Gastroesophageal sphincter (tissue), 4 donors: ENCODE results near the gene XYLB. TPM values are rescaled to one million over a fixed set of nuclear protein-coding genes. Genes with fewer than 3 reads are reported as not detected.
A peak's percentile ranks its signal among the peaks of the same experiment; 100 is the strongest.

Source experiments
- ATAC-seq: fragments of 150-250 bp; one replicate; pipeline ENCODE4 v1.9.1; 2016; ENCODE audit warnings: mild to moderate bottlenecking, moderate library complexity
- H3K27ac ChIP-seq, 4 donors: fragments of 200-600 bp; sonication (generic) in 3 of 4; 1 replicate in 3 of 4; 2 replicates in 1 of 4; pipeline ENCODE4 v1.5.1; 2016 to 2019
- H3K27me3 ChIP-seq: fragments of 200-600 bp; sonication (generic); one replicate; pipeline ENCODE4 v1.5.1; 2019
- H3K36me3 ChIP-seq, 2 donors: fragments of 200-600 bp; sonication (generic); one replicate each; pipeline ENCODE4 v1.5.1; 2019; ENCODE audit warnings: control low read depth in 1 of 2
- H3K4me1 ChIP-seq, 3 donors: fragments of 200-600 bp; sonication (generic); 1 replicate in 2 of 3; 2 replicates in 1 of 3; pipeline ENCODE4 v1.5.1; 2016 to 2019; ENCODE audit warnings: control low read depth in 2 of 3
- H3K4me3 ChIP-seq, 2 donors: fragments of 200-600 bp; sonication (generic); one replicate each; pipeline ENCODE4 v1.5.1; 2019; ENCODE audit warnings: mild to moderate bottlenecking in 1 of 2, moderate library complexity in 1 of 2
- H3K9me3 ChIP-seq, 3 donors: fragments of 200-600 bp; sonication (generic); one replicate each; pipeline ENCODE4 v1.5.1; 2017 to 2019; ENCODE audit warnings: control low read depth in 2 of 3
- EP300 ChIP-seq: sonication (generic); formaldehyde crosslinking; IDR thresholded peaks from one replicate; pipeline ENCODE4 v1.6.1; 2017; ENCODE audit warnings: antibody characterized with exemption, mild to moderate bottlenecking
- POLR2A ChIP-seq, 2 donors: fragments of 450-650 bp; IDR thresholded peaks; one replicate each; pipeline ENCODE4 v1.6.1; 2017; ENCODE audit warnings: antibody characterized with exemption in 2 of 2, mild to moderate bottlenecking in 2 of 2, moderate library complexity in 1 of 2
- POLR2AphosphoS5 ChIP-seq: sonication (generic); formaldehyde crosslinking; IDR thresholded peaks from one replicate; pipeline ENCODE4 v1.6.1; 2017; ENCODE audit warnings: antibody characterized with exemption
- WGBS, 2 donors: methylation state at CpG; one replicate each; pipeline ENCODE4 v1.1.5; 2018; ENCODE audit warnings: low coverage in 1 of 2; 5-methylcytosine and 5-hydroxymethylcytosine counted together
- total RNA-seq, 4 donors: library from RNA; depleted of rRNA; stranded (reverse); fragments of >200 nt; gene quantifications; one replicate each; pipeline ENCODE4 v1.1.0, GENCODE V29; 2016
- TF ChIP-seq, protein P1 (sequence below), 4 experiments: fragments of 200-600 bp in 2 of 4; fragments of 450-650 bp in 2 of 4; sonication (generic) in 1 of 4; IDR thresholded peaks; one replicate each; pipeline ENCODE4 v1.5.1; 2017 to 2019; ENCODE audit warnings: antibody characterized with exemption in 4 of 4, mild to moderate bottlenecking in 2 of 4, moderate library complexity in 2 of 4

Gene XYLB
- total RNA-seq, 4 donors from 2014 or later = 0.87 to 2.2 (median 1.8) TPM

DNA sequence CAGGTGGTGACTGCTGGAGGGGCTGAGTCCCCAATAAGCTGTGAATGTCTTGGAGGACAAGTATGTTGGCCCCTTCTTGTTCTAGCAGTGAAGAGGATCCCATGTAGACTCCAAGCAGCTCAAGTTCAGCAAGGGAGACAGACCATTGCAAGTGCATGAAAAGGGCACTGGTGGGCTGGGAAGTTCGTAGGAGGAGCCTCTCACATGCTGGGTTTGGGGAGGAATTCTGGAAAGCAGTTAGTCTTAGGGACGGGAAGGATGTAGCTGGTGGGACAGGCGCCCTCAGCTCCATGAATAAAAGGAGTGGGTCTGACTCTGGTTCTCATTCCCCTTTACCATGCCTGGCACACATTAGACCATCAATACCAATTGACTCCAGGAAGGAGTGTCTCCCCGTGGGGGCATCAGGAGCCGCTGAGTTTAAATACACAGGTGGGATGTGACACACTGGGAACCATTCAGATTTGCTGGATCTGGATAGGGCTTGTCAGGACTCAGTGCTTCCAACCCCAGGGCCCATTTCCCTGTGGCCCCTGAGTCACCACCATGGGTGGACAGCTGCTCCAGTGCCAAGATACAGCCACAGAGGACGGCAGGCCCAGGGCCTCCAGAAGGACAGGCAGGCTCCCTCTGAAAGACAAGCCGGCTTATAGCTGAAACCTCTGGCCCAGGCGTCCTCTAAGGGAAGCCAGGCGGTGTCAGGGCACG lies 552 bp upstream of the XYLB start:
- Histone ChIP-seq H3K27me3 (no peaks in the 10 kb centered on the region), H3K4me3 (peak overlapping the region in 1 of 2 donors; percentile 89), H3K36me3 (no peaks in the 10 kb centered on the region), H3K27ac (peak overlapping the region in 2 of 4 donors; percentile 63 to 76), H3K9me3 (no peaks in the 10 kb centered on the region), H3K4me1 (peaks cover 0 to 21% (median 9%) of the 10 kb centered on the region in 3 donors)
- WGBS, 2 donors = 81% methylated on average over 3 of the region's 10 CpGs; no CpG with 5 or more reads in 1 of the 2 donors
- TF ChIP-seq POLR2A (IDR thresholded peaks at IDR 0.05) (no peak), EP300 (no peak), POLR2AphosphoS5 (no peak)
- TF ChIP-seq, protein P1, sequence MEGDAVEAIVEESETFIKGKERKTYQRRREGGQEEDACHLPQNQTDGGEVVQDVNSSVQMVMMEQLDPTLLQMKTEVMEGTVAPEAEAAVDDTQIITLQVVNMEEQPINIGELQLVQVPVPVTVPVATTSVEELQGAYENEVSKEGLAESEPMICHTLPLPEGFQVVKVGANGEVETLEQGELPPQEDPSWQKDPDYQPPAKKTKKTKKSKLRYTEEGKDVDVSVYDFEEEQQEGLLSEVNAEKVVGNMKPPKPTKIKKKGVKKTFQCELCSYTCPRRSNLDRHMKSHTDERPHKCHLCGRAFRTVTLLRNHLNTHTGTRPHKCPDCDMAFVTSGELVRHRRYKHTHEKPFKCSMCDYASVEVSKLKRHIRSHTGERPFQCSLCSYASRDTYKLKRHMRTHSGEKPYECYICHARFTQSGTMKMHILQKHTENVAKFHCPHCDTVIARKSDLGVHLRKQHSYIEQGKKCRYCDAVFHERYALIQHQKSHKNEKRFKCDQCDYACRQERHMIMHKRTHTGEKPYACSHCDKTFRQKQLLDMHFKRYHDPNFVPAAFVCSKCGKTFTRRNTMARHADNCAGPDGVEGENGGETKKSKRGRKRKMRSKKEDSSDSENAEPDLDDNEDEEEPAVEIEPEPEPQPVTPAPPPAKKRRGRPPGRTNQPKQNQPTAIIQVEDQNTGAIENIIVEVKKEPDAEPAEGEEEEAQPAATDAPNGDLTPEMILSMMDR (IDR thresholded peaks at IDR 0.05) = no peak
- ATAC-seq = peak; percentile 58

DNA sequence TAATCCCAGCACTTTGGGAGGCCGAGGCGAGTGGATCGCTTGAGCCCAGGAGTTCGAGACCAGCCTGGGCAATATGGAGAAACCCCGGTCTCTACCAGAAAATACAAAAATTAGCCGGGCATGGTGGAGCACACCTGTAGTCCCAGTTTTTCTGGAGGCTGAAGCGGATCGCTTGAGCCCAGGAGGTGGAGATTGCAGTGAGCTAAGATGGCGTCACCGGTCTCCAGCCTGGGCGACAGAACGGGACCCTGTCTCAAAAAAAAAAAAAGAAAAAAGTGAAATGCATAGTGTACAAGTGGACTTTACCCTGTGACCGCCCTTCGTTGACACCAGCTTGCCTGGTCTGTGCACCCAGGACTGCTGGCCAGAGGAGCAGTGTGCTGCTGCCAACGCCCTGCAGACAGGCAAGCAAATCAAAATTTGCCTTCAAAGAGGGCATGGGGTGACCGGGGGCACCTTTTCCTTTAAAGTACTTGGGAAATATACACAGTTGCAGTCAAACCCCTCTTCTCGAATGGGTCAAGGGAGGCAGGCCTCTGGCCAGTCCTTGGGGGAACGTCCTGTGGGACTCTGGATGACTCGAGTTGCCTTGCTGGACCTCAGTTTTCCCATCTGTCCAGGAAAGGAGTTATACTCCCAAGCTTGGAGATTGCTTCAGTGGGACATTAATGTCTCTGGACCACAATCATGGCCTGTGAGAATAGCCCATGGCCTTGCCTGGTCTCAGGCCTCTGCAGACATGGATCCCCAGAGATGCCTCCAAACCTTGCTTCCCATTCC lies 1.0 kb downstream of the XYLB start:
- ATAC-seq = no peak
- H3K9me3 ChIP-seq = no peaks in the 10 kb centered on the region
- peak overlapping the region in 1 of 4 donors; percentile 76 for H3K27ac ChIP-seq
- WGBS, 2 donors = 82 to 88% methylated on average over 5 of the region's 19 CpGs
- H3K27me3 ChIP-seq = no peaks in the 10 kb centered on the region
- TF ChIP-seq, protein P1 (IDR thresholded peaks at IDR 0.05) = no peak
- no peak for TF ChIP-seq EP300
- no peaks in the 10 kb centered on the region for H3K36me3 ChIP-seq
- H3K4me3 ChIP-seq = peak overlapping the region in 1 of 2 donors; percentile 89
- H3K4me1 ChIP-seq = peaks cover 0 to 21% (median 9%) of the 10 kb centered on the region in 3 donors

DNA sequence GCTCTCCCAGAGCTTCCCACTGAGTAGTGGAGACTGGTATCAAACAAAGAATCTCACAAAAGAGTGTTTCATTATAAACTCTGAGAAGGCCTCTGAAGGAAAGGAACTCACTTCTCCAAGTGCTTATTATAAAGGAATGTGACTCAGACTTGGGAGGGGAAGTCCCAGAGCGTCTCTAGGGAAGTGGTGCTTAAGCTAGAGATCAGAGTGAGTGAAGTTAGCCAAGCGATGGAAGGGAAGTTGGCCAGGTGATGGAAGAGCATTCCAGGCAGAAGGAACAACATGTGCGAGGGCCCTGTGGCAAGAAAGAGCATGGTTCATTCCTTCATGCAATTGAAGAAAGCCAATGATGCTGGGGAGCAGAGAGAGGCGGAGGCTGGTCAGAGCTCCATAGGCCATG lies 2.3 kb downstream of the XYLB start:
- Histone ChIP-seq H3K27me3 (no peaks in the 10 kb centered on the region), H3K9me3 (no peaks in the 10 kb centered on the region), H3K4me1 (peaks cover 0 to 21% (median 9%) of the 10 kb centered on the region in 3 donors), H3K4me3 (no peak overlapping the region), H3K36me3 (no peaks in the 10 kb centered on the region), H3K27ac (no peak overlapping the region)
- ATAC-seq = no peak
- TF ChIP-seq EP300 = no peak
- no peak for TF ChIP-seq POLR2A (IDR thresholded peaks at IDR 0.05)
- no peak for TF ChIP-seq POLR2AphosphoS5
- TF ChIP-seq, protein P1 (IDR thresholded peaks at IDR 0.05) = no peak
- 79 to 84% methylated on average over 4 of the region's 4 CpGs for WGBS, 2 donors

DNA sequence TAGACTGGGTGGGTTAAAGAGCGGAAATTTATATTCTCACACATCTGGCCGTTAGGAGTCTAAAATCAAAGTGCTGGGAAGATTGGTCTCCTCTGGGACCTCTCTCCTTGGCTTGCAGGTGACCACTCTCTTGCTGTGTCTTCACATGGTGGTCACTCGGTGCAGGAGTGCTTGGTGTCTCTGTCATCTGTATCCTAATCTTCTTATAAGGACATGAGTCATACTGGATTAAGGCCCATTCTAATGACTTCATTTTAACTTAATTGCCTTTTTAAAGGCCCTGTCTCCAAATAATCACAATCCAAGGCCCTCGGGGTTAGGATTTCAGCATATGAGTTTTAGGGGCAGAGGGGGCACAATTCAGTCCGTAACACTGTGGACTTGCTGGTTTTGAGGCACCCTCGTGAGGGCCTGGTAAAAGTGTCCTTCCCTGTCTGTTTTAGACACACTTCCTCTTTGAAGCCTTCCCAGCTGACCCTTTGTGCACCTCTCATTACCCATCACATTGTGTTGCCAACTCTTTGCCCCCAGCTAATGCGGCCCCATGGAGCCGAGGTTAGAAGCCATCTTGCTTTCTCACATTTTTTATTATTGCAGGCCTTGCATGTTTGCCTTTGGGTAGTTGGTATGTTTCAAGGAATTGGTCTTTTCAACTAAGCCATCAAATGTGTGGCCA lies 3.2 kb downstream of the XYLB start:
- TF ChIP-seq EP300 (no peak), POLR2A (IDR thresholded peaks at IDR 0.05) (no peak), POLR2AphosphoS5 (no peak)
- TF ChIP-seq, protein P1 (IDR thresholded peaks at IDR 0.05) = no peak
- no peaks in the 10 kb centered on the region for H3K36me3 ChIP-seq
- peaks cover 0 to 21% (median 9%) of the 10 kb centered on the region in 3 donors for H3K4me1 ChIP-seq
- H3K4me3 ChIP-seq = no peak overlapping the region
- no peaks in the 10 kb centered on the region for H3K27me3 ChIP-seq
- no peak overlapping the region for H3K27ac ChIP-seq
- no peaks in the 10 kb centered on the region for H3K9me3 ChIP-seq
- ATAC-seq = no peak
- 80 to 82% methylated on average over 8 of the region's 8 CpGs for WGBS, 2 donors
